Lung (tissue), 12 donors: Measurements from ENCODE around the gene EXOC4. TPM values are rescaled to one million over a fixed set of nuclear protein-coding genes. Genes with fewer than 3 reads are reported as not detected.

Source experiments
- ATAC-seq: fragments of 200-7000 bp; cut with Tn5 transposase; one replicate; pipeline ENCODE4 v1.9.1; 2020; ENCODE audit warnings: moderate number of reproducible peaks; ENCODE audit not compliant: insufficient read depth, low FRiP score
- DNase-seq, 3 donors: peaks; one replicate each; pipeline ENCODE4 v3.0.0-alpha.2; 2013 to 2017
- H3K27ac ChIP-seq, 2 donors: one replicate each; pipeline ENCODE4 v1.5.1; 2013; ENCODE audit warnings: mild to moderate bottlenecking in 2 of 2, moderate library complexity in 2 of 2, control low read depth in 1 of 2, inconsistent platforms in 1 of 2, low read depth in 1 of 2, low read length in 1 of 2
- H3K27me3 ChIP-seq, 3 donors: one replicate each; pipeline ENCODE4 v1.5.1; 2013; ENCODE audit warnings: low read length in 2 of 3; ENCODE audit not compliant: control insufficient read depth in 3 of 3, insufficient read depth in 3 of 3
- H3K36me3 ChIP-seq, 4 donors: one replicate each; pipeline ENCODE4 v1.5.1; 2013; ENCODE audit warnings: low read length in 4 of 4, mild to moderate bottlenecking in 1 of 4, moderate library complexity in 1 of 4; ENCODE audit not compliant: control insufficient read depth in 4 of 4, insufficient read depth in 4 of 4
- H3K4me1 ChIP-seq, 5 donors: one replicate each; pipeline ENCODE4 v1.5.1; 2013; ENCODE audit warnings: low read length in 5 of 5, mild to moderate bottlenecking in 2 of 5, moderate library complexity in 1 of 5; ENCODE audit not compliant: control insufficient read depth in 5 of 5, insufficient read depth in 5 of 5
- H3K4me3 ChIP-seq: one replicate; pipeline ENCODE4 v1.5.1; 2013; ENCODE audit warnings: mild to moderate bottlenecking, control low read depth, moderate library complexity
- H3K9ac ChIP-seq, 2 donors: one replicate each; pipeline ENCODE4 v1.5.1; 2013; ENCODE audit warnings: low read length in 2 of 2, control low read depth in 1 of 2; ENCODE audit not compliant: insufficient read depth in 1 of 2
- H3K9me3 ChIP-seq, 4 donors: one replicate each; pipeline ENCODE4 v1.5.1; 2013; ENCODE audit warnings: low read length in 3 of 4, mild to moderate bottlenecking in 1 of 4, moderate library complexity in 1 of 4; ENCODE audit not compliant: control insufficient read depth in 4 of 4, insufficient read depth in 3 of 4
- WGBS, 2 donors: extraction: QIAGEN DNeasy Blood & Tissue Kit; methylation state at CpG; one replicate each; pipeline ENCODE4 v1.1.7; 2013; 5-methylcytosine and 5-hydroxymethylcytosine counted together
- polyA plus RNA-seq, 2 donors: library from polyadenylated mRNA; stranded (reverse); fragments of 200-250 nt; gene quantifications; one replicate each; pipeline ENCODE4 v1.2.1, GENCODE V29; 2013
- total RNA-seq, 2 donors: library from RNA; depleted of rRNA in 1 of 2; stranded (reverse); fragments of >200 nt in 1 of 2; gene quantifications; one replicate each; pipeline ENCODE4 v1.2.1, GENCODE V29; 2014 to 2021
- TF ChIP-seq, protein P1 (sequence below): IDR thresholded peaks from 2 replicates; pipeline ENCODE4 v1.5.1; 2012; ENCODE audit warnings: mild to moderate bottlenecking; ENCODE audit errors: control extremely low read depth, extremely low read depth
- donor health status: control.
- donor health status: control.
- donor health status: Bipolar disorder and iron deficiency.
- donor health status: healthy.
- donor health status: DM: yes; HTN: yes; CAD: no.

EXOC4 gene
- total and polyA plus RNA-seq, 4 donors, result 10.3 to 232 (median 47.4) TPM

DNA sequence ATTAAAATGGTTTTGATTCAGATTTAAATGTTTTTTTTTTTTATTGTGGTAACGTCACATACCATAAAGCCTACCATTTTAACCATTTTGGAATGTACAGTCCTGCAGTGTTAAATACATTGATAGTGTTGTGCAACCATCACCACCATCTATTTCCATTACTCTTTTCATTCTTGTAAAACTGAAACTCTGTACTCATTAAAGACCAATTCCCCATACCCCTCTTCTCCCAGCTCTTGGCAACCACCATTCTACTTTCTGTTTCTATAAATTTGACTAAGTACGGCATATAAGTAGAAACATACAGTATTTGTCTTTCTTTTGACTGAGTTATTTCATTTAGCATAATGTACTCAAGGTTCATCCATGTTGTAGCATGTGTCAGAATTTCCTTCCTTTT, 96.2 kb downstream of the EXOC4 start:
- no peak overlapping the region for H3K4me3 ChIP-seq

DNA sequence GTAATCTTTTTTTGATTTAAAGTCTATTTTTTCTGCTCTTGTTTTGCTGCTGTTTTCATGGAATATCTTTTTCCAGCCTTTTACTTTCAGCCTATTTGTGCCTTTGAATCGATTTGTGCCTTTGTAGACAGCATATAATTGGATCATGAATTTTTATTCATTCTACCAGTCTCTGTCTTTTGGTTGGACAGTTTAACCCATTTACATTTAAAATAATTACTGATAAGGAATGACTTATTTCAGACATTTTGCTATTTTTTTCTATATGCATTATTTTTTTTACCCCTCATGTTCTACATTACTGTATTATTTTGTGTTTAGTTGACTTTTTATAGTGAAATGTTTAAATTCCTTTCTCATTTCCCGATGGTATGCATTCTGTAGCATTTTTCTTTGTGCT, 99.6 kb downstream of the EXOC4 start:
- DNase-seq (no peak), ATAC-seq (no peak)
- Histone ChIP-seq H3K9me3 (peaks cover 0 to 19% (median 3%) of the 10 kb centered on the region in 4 donors), H3K9ac (no peak overlapping the region), H3K36me3 (peaks cover 0 to 4% (median 0%) of the 10 kb centered on the region in 4 donors), H3K27me3 (no peaks in the 10 kb centered on the region), H3K4me1 (no peaks in the 10 kb centered on the region), H3K27ac (no peak overlapping the region), H3K4me3 (no peak overlapping the region)
- WGBS, 2 donors, result 94 to 97% methylated on average over 2 of the region's 2 CpGs
- TF ChIP-seq, protein P1, sequence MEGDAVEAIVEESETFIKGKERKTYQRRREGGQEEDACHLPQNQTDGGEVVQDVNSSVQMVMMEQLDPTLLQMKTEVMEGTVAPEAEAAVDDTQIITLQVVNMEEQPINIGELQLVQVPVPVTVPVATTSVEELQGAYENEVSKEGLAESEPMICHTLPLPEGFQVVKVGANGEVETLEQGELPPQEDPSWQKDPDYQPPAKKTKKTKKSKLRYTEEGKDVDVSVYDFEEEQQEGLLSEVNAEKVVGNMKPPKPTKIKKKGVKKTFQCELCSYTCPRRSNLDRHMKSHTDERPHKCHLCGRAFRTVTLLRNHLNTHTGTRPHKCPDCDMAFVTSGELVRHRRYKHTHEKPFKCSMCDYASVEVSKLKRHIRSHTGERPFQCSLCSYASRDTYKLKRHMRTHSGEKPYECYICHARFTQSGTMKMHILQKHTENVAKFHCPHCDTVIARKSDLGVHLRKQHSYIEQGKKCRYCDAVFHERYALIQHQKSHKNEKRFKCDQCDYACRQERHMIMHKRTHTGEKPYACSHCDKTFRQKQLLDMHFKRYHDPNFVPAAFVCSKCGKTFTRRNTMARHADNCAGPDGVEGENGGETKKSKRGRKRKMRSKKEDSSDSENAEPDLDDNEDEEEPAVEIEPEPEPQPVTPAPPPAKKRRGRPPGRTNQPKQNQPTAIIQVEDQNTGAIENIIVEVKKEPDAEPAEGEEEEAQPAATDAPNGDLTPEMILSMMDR, result no peak

More for the DNA sequence above, 96.2 kb downstream of the EXOC4 start:
- peaks cover 0 to 19% (median 3%) of the 10 kb centered on the region in 4 donors for H3K9me3 ChIP-seq
- WGBS, 2 donors, result 96 to 99% methylated on average over 2 of the region's 2 CpGs
- no peak for ATAC-seq
- DNase-seq, result no peak
- no peaks in the 10 kb centered on the region for H3K27me3 ChIP-seq
- H3K4me1 ChIP-seq, result peaks cover 0 to 11% (median 0%) of the 10 kb centered on the region in 5 donors
- H3K27ac ChIP-seq, result no peak overlapping the region
- no peaks in the 10 kb centered on the region for H3K36me3 ChIP-seq
- H3K9ac ChIP-seq, result no peak overlapping the region
- TF ChIP-seq, protein P1, result no peak

DNA sequence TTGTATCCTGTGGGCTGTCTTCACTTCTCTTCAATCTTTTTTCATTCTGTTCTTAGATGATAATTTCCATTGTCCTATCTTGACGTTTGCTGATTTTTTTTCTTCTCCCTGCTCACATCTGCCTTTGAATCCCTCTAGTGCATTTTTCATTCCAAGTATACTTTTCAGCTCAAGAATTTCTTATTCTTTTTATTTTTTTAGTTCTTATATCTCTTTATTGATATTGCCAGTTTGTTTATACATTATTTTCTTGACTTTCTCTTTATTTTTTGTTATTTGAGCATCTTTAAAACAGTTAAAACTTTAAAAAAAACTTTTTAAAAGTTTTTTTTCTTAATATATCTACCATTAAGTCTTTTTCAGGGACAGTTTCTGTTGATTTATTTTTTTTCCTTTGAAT, 100.9 kb downstream of the EXOC4 start:
- DNase-seq (no peak), ATAC-seq (no peak)
- Histone ChIP-seq H3K27me3 (no peaks in the 10 kb centered on the region), H3K36me3 (peaks cover 0 to 4% (median 0%) of the 10 kb centered on the region in 4 donors), H3K4me1 (no peaks in the 10 kb centered on the region), H3K4me3 (no peak overlapping the region), H3K27ac (no peak overlapping the region), H3K9me3 (peaks cover 0 to 19% (median 3%) of the 10 kb centered on the region in 4 donors), H3K9ac (no peak overlapping the region)
- TF ChIP-seq, protein P1, result no peak
- WGBS, 2 donors, result 83 to 93% methylated on average over 1 of the region's 1 CpG
